Activated CD4-positive, alpha-beta T cell treated with anti-CD3 and anti-CD28 coated beads, Interleukin-2, amount 50 U/mL, for 48 hours (primary cell): ENCODE data around the gene LCP1.

Experiments
- DNase-seq, 2 experiments: peaks; one replicate each; pipeline ENCODE4 v3.0.0-alpha.2; 2020

The LCP1 gene

DNA sequence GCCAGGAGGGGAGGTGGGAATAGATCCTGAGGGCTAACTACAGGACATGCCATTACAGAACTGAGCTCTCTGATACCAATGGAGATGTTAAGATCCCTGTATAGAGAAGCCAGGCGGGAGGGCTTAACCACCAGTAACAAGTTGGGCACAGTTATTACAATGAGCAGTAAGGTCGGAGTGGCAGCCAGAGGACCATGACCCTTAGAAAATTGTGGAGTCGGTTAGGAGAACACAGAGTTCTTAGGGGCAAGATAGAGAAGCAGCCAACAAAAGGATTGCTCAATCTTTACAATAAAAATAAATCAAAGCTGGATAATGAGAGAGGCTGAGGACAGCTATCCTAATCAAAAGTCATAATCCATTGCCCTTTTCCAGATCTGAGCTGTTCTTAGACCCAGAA is 87.5 kb downstream of the LCP1 start:
- DNase-seq = no peak

- DNase-seq = no peak
Observed at GRCh38 chr13:46088821-46089562, 93.0 kb downstream of the LCP1 start.

GRCh38 chr13:46087481-46087880 is 94.5 kb downstream of the LCP1 start:
- no peak for DNase-seq

GRCh38 chr13:46086985-46087384 is 95.0 kb downstream of the LCP1 start:
- DNase-seq = no peak

DNA sequence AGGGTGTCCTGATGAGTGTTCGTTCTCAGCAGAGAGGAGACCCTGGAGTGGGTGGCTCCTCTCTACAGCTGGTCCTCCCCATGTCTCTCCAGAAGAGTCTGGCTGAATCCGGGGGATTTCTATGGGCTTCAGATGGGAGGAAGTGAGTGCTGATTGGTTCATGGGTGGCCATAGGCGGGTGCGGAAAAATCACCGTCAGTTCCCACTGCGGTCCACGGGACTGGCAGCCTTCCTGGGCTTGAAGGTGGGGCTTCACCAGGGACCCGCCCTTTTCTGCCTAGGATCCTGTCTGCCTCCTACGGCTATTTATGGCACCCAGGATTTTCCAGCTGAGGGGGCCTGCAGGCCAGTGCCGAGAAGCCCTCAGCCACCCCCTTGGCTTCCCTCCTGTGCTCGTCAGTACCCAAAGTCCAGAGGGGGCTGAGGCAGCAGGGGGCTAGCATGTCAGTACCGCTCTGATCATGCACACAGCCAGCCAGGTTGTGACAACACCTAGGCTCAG is 95.5 kb downstream of the LCP1 start:
- no peak for DNase-seq

DNA sequence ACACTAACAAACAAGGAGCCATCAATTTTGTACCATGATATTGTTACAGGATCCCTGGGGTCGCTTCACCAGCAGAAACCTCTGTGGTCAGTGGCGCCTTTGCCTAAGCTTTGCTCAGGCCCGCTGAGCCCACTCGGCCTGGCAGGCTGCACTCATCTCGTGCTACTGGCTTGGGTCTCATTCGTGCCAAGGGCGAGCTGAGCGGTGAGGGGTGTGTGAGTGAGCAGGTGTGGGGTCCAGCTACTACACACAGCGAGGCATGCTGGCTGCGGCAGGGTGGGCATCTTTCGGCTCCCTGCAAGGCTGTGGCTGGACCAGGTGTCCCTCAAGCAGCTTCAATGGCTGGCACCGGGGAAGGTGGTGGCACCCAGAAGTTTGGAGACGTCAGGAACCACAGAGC is 96.2 kb downstream of the LCP1 start:
- no peak for DNase-seq

DNA sequence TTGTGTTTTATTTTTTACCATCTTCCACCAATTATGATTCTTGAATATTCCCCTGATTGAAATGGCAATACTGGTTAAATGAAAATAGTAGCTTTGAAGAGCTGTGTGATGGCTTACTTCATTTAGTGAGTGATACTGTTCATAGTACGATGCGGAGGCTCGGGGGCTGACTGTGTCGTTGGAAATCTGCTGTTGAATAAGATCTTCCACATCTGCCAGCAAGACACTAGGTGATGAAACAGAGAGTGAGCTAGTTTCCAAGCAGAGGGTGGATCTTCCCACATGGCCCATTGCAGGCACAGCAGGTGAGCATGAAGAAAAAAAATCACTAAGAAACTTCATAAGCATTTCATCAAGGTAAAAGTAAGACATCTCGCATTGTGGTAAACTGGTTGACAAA is 99.7 kb downstream of the LCP1 start:
- DNase-seq = no peak

- DNase-seq = no peak
Observed at GRCh38 chr13:46079770-46080169, 102.2 kb downstream of the LCP1 start.

GRCh38 chr13:46077265-46077664 is 104.7 kb downstream of the LCP1 start:
- DNase-seq = no peak

GRCh38 chr13:46076827-46077226 is 105.2 kb downstream of the LCP1 start:
- DNase-seq = no peak
